Embryonic facial prominence (tissue), 1 donor: ENCODE data around the gene ACRBP.
A peak's percentile ranks its signal among the peaks of the same experiment; 100 is the strongest.
"Not testable (repeated sequence)": the region's sequence is repeated elsewhere in the genome, so short reads cannot be mapped to it uniquely, and the experiment has no call there.

Experiments
- DNase-seq: peaks from one replicate; pipeline ENCODE4 v3.0.0-alpha.2; 2016; ENCODE audit errors: extremely low spot score

ACRBP gene

DNA sequence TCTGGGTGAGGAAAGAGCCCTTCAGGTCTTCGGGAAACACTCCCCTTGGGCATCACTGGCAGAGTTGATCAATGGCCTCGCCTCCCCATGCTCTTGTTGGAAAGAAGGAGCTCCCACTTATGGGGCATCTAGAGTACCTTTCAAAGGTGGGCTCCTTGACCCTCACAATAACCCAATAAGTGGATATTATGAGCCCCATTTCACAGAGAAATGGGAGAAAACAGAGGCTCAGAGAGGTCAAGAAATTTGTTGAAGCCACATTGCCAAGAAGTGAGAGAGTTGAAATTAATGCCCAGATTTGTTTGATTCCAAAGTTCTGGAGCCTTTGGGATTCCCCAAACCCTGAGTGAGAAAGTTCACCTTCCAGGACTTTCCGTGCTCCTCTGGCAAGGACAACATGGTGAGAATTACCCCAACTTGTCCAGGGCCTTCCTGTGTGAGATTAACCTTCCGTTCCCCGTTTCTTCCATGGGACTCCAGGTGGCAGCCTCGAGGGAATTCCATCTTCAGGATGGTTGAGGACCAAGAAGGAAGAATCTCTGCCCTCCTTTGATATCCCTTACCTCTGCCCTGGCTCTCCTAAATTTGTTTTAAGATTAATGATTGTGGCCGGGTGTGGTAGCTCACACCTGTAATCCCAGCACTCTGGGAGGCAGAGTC, 32.6 kb downstream of the ACRBP start:
- DNase-seq, result no peak

DNA sequence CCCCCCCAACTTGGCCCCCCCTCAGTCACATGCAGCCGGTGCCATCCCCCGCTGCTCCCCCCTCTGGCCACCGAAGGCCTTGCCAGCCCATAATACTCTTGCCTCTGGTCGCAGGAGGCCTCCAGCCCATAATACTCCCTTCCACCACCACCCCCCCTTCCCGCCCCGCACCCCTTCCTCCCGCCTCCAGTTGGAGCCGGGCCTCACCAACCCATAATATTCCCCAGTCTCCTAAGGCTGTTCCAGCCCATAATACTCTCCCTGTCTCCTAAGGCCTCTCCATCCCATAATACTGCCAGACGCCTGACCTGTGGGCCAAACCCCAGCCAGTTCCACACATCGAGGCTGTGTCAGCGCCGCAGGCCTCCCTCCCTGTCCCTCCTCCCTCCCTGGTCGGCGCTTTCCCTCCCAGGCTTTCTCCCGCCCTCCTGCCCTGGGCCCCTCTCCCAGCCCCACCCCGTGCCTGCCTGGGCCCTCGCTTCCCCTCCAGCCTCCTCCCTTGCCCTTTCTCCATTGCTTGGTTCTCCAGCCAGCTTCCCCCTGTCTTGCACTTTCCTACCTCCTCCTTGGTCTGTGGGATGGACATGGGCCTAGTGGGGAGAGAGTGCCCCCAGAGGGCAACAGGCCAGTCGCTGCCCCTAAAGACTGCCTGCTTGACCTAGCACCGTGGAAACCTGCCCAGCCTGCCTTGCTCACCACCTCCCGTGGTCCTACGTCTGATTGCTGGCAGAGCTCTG, 33.3 kb downstream of the ACRBP start:
- DNase-seq, result peak; percentile 96

DNA sequence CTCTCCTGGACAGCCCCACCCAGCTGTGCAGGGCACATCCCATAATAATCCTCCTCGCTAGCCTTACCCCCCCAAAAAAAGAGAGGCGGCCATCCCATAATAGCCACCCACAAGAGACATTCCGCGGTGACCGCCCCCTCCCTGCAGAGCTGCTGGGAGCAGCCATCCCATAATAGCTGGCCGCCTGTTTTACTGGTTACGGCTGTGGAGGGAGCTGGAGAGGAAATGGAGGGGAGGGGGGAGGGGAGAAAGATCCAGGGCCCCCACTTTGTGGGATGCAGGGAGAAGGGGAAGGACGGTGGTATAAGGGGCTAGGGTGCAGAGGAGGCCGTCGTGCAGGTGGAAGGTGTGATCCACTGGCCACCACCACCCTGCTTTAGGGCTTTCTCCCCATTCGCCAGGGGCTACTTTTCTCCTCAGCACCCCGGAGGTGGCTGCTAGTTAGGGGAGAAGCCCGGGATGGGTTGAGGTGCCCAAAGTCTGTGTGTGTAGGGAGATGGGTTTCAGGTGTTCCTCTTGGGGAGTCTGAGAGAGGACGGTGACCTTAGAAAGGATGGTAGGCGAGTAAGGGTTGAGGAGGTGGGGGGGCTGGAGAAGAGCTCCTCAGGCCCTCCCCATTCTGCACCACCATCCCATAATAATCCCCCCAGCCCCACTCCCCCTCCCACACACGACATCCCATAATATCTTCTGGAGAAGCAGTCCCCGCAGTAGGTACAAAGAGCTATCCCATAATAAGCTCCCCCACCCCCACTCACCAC, 34.0 kb downstream of the ACRBP start:
- no peak for DNase-seq

DNA sequence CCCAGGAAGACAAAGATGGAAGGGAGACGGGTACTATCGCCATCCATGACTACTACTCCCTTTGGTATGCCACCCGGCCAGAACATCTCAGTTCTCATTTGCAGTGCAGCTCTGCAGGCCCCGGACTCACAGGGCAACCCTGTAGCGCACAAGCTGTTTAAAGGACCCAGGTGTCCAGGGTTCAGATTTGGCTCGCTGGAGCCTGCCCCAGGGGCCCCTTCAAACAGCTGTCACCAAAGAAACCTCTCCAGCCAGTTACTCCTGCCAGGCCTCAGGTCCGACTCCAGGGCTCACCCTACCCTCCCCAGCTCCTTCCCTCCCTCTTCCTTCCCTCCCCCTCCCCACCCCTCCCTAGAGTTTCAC, 34.6 kb downstream of the ACRBP start:
- DNase-seq, result no peak

DNA sequence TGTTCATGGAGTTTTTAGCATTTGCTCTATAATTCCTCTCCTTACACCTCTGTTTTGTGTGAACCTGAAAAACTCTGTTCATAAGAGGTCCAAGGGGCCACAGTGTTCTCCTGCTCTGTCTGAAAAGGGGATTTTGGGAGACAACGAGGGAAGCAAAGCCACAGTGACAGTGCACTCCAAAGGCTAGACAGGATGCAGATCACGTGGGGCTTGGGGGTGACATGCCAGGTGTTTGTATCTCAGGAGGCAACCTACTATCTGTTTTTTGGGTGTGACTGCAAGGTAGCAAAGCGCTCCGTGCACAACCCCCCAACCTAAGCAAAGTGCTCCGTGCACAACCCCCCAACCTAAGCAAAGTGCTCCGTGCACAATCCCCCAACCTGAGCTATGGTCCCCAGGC, 35.0 kb downstream of the ACRBP start:
- no peak for DNase-seq

DNA sequence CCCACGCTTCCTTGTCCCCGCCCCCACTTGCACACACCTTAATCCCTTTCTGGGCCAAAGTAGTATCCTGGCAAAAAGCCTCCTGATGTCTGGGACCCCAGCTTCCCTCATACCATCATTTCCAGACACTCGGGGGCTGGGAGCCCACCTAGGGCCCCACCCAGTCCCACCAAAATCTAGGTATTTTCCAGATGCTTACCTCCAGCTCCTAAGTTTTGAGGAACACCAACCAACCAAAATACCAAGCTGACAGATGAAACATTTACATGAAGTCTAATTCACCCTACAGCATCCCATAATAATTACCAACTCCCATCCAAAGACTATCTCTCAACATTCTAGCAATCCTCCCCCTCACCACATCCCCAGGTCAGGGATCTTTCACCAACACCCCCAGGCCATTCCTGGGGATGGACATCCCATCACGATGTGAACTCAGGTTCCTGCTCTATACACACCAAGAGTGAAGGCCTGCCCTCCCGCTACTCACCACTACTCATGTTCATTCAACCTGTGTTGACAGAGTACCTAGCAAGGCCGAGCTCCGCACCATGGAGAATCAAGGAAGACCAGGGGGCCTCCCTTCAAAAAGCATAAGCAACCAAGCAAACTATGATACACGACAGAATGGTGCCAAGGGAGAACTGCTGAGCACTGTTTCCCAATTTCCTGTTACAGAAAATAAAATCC, 38.5 kb downstream of the ACRBP start:
- no peak for DNase-seq

DNA sequence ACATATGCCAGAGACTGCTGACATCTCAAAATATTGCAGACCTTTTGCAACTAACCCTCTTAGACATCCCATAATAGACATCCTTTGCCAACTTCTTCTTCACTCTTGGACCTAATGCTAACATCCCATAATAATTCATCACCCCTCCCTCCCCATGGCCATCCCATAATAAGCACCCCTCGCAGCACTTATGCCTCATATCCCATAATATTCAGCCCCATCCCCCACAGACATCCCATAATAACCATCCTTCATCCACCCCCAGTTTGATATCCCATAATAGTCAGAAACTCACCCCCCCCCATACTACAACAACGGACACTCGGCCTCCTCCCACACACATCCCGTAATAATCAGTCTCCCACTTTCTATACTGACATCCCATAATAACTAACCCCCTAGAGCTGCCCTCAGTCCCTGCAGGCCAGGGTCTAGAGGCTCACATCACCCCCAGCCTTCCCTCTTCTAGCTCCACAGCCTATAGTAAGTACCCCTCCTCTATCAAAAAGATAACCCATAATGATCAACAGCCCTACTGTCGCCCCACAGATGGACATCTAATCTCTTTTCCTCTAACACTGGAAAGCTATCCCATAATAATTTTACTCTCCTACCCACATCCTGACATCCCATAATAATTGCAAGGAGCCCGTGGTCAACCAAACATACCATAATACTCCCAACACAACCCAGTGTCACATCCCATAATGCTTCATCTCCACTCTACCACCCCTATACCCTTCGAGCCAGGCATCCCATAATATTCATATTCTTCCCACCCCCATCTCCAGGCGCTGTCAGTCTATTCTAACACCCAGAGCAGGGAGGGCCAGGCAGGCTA, 39.3 kb downstream of the ACRBP start:
- peak; percentile 65 for DNase-seq

DNA sequence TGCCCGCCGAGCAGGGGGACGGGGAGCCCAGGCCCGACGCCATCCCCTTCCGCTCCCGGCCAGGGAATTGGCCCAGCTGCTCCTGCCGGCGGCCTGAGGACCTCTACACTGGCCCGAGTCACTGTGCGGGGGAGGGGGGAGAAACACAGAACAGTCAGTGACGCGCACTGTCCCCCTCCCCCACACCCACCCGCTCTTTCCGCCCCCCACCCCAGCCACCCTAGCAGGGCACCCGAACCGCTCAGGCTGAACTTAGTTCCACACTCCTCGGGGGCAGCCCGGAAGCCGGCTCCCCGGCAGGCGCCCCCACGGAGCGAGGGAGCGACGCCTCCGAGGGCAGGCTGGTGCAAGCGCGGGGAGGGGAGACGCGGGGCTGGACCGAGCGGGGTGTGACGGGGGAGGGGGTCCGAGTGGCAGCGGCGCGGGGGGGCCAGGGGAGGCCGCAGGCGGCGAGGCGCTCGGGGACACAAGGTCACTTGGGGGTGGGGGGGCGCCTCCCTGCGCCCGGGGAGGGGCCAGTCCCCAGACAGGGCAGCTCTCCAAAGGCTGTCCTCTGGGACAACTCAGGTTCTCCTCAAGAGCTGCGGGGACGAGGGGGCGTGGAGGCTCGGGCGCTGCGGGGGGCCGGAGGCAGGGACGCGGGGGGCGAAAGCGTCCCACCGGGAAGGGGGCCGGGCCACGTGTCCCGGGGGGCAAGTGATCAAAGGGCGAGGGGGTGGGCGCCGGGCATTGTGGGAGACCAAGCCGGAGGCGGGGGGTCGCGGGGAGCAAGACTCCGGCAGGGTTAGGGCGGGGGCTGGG, 40.7 kb downstream of the ACRBP start:
- DNase-seq, result no peak

DNA sequence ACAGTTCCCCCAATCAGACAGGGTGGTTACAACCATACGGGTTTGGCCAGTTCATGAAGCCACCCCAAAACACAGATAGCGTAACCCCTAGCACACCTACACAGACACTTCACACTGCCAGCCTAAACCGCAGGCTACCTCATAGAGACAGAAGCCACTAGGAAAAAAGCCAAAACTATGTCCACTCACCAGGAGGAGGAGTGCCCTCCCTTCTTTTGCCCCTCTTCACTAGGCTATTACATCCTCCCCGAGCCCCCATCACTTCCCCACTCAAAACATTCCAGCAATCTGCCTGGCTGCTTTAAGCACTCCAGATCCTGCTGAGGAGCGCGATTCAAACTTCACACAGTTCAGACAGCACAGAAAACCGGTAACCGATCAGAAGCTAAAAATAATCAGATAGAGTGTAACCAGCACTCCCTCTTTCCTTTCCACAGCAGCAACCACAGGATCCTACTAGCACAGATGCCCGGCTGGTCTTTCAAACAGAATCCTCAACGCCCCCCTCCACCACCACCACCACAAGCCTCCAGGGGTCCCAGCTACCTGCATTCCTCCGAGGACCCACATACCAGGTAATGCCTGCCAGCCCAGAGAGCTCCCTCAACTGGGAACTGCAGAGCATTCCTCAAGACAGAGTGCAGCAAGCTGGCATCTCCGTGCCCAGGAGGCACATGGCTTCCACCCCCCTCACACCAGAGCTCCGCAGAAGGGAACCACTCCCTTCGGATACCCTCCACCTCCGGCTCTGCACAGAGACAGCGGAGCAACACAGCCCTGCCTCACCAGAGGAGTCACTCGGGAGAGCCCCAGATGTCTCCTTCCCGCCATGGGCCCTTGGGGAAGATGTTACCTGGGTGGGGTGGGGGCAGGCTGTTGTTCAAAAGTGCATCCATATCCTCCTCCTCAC, 41.6 kb downstream of the ACRBP start:
- DNase-seq, result no peak

DNA sequence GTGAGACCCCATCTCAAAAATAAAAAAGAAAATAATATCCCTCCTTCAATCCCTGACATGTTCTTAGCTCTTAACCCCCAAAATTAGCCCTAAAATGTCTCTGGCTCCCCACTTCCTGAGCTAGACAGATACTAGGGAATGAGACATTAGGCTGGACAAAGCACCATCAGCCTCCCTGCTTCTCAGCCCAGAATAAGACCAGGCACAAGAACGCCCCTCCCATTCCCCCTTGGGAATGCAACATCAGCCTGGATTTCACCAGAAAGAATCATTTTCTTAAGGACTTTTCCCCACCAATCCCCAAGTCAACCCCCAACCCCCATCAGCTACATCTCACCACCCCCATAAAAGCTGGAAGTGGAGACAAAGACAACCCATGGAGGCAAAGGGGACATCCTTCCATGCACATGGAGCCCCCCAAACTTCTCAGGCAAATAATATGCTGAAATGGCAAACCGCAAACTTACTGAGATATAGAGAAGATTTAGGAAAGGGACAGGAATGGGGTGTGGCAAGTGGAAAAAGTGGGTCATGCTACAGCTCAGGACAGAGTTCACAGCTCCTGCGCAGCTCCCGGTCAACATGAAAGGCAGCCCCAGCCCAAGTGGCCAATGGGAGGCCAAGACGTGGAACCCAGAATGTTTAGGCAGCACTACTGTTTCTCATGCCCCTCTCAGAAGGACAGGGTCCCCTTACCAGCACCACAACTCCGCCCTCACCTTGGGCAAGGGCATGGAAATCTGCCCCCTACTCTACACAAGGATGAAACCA, 42.8 kb downstream of the ACRBP start:
- no peak for DNase-seq

DNA sequence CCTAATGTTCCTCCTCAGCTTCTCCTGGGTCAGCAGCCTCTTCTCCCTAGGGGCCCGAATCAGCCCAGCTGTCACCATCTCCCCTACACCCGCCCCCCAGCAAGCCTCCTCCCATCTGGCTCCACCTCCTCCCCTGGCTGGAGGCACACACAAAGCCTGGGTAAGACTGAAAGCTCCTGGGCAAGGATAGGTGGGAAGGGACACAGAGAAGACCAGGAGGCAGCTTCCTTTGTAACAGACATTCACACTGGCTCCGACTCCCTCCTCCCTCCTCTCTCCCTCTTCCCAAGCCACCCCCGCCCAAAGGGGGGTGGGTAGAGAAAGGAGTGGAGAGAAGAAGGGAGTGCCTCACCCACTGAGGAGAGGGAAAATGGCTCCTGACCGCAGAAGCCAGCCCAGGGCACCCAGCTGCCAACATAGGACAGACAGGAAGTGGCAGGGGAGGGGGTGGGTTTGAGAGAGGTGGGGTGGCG, 44.1 kb downstream of the ACRBP start:
- DNase-seq, result no peak

DNA sequence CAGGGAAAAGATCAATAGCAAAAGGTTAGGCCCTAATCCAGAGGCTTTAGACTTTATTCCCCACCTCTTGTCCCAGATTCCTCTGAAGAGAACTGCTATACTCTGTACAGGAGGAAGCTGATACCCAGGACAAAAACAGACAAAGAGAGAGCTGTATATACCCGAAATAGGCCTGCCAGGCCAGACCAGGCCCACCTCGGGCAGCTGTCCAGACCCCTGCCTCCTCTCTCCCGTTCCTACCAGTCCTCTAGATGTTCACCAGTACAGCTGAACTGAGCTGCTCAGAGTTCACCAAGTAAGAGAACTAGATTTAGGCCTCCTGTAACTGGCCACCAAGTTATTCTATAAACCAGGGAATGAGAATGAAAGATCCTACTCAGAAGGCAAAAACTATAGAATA, 44.7 kb downstream of the ACRBP start:
- no peak for DNase-seq

DNA sequence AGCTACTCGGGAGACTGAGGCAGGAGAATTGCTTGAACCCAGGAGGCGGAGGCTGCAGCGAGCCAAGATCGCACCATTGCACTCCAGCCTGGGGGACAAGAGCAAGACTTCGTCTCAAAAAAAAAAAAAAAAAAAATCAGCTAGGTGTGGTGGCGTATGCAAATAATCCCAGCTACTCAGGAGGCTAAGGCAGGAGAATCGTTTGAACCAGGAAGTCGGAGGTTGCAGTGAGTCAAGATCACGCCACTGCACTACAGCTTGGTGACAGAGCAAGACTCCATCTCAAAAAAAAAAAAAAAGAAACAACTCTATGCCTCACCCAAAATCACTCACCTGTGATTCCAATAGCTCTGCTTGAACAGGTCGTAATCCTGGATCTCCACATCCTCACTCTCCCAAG, 51.6 kb downstream of the ACRBP start:
- not testable (repeated sequence) for DNase-seq

DNA sequence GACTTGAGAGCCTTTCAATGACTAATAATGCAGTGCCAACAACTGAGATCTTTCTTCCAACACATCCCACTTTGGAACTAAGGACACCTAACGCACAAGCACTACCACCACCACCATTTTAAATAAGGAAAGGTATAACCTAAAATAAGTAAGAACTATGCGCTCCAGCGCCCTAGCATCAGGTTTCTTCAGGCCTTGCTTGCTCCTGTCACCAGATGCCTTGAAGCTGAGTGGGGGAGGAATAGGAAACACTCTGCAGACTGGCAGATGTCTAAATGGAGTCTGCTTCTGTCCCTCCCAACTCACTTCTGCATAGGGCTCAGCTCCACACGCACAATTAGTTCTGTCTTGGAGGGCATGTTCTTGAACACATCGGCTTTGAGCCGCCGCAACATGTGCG, 55.1 kb downstream of the ACRBP start:
- DNase-seq, result no peak
